Heart right ventricle (tissue), 16 donors: ENCODE results near the gene FGFBP2. TPM values are rescaled to one million over a fixed set of nuclear protein-coding genes. Genes with fewer than 3 reads are reported as not detected.

Experiments used
- ATAC-seq, 8 donors: fragments of 200-7000 bp; cut with Tn5 transposase; one replicate each; pipeline ENCODE4 v1.9.1; 2020; ENCODE audit warnings: mild to moderate bottlenecking in 8 of 8, moderate library complexity in 8 of 8, moderate number of reproducible peaks in 1 of 8
- DNase-seq, 2 donors: peaks; one replicate each; pipeline ENCODE4 v3.0.0-alpha.2; 2020
- H3K27ac ChIP-seq, 10 donors: fragments of 200-600 bp; sonication (generic) in 2 of 10; one replicate each; pipeline versions ENCODE4 v1.5.0 to v1.8.0; 2020 to 2022; ENCODE audit warnings: mild to moderate bottlenecking in 3 of 10
- H3K27me3 ChIP-seq, 7 donors: fragments of 200-600 bp; one replicate each; pipeline ENCODE4 v1.8.0; 2021 to 2022; ENCODE audit warnings: mild to moderate bottlenecking in 2 of 7
- H3K36me3 ChIP-seq, 9 donors: fragments of 200-600 bp; sonication (generic) in 1 of 9; one replicate each; pipeline versions ENCODE4 v1.5.0 to v1.8.0; 2020 to 2022; ENCODE audit warnings: mild to moderate bottlenecking in 2 of 9
- H3K4me1 ChIP-seq, 9 donors: fragments of 200-600 bp; sonication (generic) in 1 of 9; one replicate each; pipeline versions ENCODE4 v1.5.0 to v1.8.0; 2020 to 2022; ENCODE audit warnings: mild to moderate bottlenecking in 4 of 9
- H3K4me3 ChIP-seq, 10 donors: fragments of 200-600 bp; sonication (generic) in 2 of 10; one replicate each; pipeline versions ENCODE4 v1.5.0 to v1.8.0; 2020 to 2022; ENCODE audit warnings: mild to moderate bottlenecking in 7 of 10, moderate library complexity in 2 of 10
- H3K9me3 ChIP-seq, 11 donors: fragments of 200-600 bp in 10 of 11; sonication (generic) in 2 of 11; one replicate each; pipeline versions ENCODE4 v1.5.0 to v1.8.0; 2013 to 2022; ENCODE audit warnings: mild to moderate bottlenecking in 2 of 11, control low read depth in 1 of 11, moderate library complexity in 1 of 11
- WGBS, 2 donors: extraction: QIAGEN DNeasy Blood & Tissue Kit; methylation state at CpG; one replicate each; pipeline ENCODE4 v1.1.7; 2013; ENCODE audit warnings: inconsistent platforms in 1 of 2; 5-methylcytosine and 5-hydroxymethylcytosine counted together
- intact Hi-C, 10 donors: fragments of 100-400 bp; cut with DNase I; formaldehyde crosslinking; loops; one replicate each; pipeline versions ENCODE4 v1.11.1 to v1.14.2; 2022
- polyA plus RNA-seq, 2 donors: library from polyadenylated mRNA; stranded (reverse); fragments of 200-250 nt; gene quantifications; one replicate each; pipeline ENCODE4 v1.2.3, GENCODE V29; 2013
- total RNA-seq, 10 donors: library from RNA; stranded (reverse); fragmentation: NEBNext Ultra II Directional in 3 of 10; extraction: Animal tissue kit (Norgen Biotek cat#: 25700) in 3 of 10; gene quantifications; one replicate each; pipeline versions ENCODE4 v1.2.1 to v1.2.4, GENCODE V29; 2021 to 2023
- TF ChIP-seq, protein P1 (sequence below), 9 donors: fragments of 200-600 bp; sonication (generic) in 2 of 9; IDR thresholded peaks; one replicate each; pipeline versions ENCODE4 v1.5.0 to v1.8.0; 2021 to 2022; ENCODE audit warnings: antibody characterized with exemption in 9 of 9, mild to moderate bottlenecking in 5 of 9, moderate library complexity in 1 of 9
- donor health status: Arrhythmogenic right ventricular cardiomyopathy.
- donor health status: ischemic (EF 13 %, LVEDD 7.1; RV severe dilation, severe dysfunction).
- donor health status: healthy with polysubstance abuse.
- donor health status: DM: no; HTN: yes; CAD: no.
- donor health status: DM: no; HTN: no; CAD: no.
- donor health status: ischemic (EF 25% LVEDD 6.9; RV normal size, moderate dysfunction).
- donor health status: ischemic (EF 25% LVEDD 5.7; RV mildly dilated, moderate dysfunction).
- donor health status: healthy.
- donor health status: DM: yes; HTN: yes; CAD: no.
- donor health status: Ischemic cardiomyopathy.
- donor health status: ischemic (EF 35%, LVEDD 5.7; RV mildly dilated, moderate dysfunction).
- donor health status: nonischemic (EF 11% LVEDD 7.7; RV severe dilation, severe dysfunction).
- donor health status: DM: yes; HTN: yes; CAD: no.
- donor health status: PGD.
- donor health status: ischemic (EF 29% LVEDD 5.4; RV normal size, mild dysfunction).
- donor health status: nonischemic (EF 23%, LVEDD 6.1; RV moderate dilation, normal function).

Gene FGFBP2
- total and polyA plus RNA-seq, 12 donors, result 0.32 to 15.8 (median 1.6) TPM

DNA sequence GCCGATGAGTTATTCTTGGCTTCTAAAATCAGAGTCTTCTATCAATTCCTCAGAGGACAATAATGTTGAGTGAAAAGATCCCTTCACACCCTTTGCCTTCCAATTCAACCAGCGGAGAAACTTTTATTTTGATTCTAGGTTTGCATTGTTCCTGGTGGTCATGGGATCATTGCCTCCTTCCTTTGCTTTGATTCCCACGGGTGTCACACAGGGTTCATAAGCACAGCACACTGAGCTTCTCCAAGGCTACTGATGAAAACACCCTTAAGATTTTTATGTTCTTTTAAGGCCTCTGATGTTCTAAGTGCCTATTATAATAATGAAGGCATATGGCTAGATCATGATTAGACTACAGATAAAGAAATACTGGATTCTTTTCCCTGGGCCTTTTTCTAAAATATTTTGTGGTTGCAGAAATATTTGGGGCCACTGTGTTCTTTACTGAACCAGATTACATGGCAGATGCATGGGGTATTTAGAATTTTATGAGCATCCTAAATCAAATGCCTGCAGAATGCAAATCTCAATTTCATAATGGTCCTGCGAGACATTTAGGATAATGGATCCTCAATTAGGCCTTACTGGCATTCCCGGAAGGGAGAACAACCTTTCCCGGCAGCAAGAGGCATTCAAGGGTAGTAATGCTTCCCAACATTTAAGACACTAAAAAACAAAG lies 43.9 kb upstream of the FGFBP2 start:
- WGBS, 2 donors, result 77 to 79% methylated on average over 6 of the region's 6 CpGs

DNA sequence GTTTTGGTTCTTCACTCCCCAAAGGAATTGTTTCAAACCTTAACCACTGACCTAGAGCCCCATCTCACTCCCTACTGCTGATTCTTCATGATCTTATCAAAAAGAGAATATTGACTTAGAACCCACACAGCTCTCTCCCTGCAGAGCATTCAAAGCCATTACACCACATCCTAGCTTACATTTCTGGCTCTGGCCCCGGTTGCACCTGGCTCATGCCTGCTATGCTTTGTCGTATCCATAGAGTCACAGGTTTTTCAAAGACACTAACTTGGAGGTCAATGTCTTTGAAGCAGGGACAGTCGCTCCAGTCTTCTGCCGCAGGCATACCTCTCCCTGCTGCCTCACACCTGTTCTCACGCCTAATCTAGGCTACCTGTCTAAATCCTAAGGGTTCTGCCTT lies 42.7 kb upstream of the FGFBP2 start:
- H3K36me3 ChIP-seq, result peaks cover 0 to 67% (median 0%) of the 10 kb centered on the region in 9 donors
- 97% methylated on average over 5 of the region's 5 CpGs for WGBS, 2 donors
- H3K4me3 ChIP-seq, result no peak overlapping the region
- no peaks in the 10 kb centered on the region for H3K27me3 ChIP-seq
- intact Hi-C loops, result loop anchor here in 2 of 10 donors (10.0 kb wide), 2 partner anchors 271 to 351 kb away; partner anchors contain the start of gene FBXL5 (in 1 of the 2)
- DNase-seq (no peak), ATAC-seq (no peak)
- no peaks in the 10 kb centered on the region for H3K9me3 ChIP-seq
- H3K4me1 ChIP-seq, result peaks cover 0 to 10% (median 4%) of the 10 kb centered on the region in 9 donors
- no peak overlapping the region for H3K27ac ChIP-seq
- TF ChIP-seq, protein P1, sequence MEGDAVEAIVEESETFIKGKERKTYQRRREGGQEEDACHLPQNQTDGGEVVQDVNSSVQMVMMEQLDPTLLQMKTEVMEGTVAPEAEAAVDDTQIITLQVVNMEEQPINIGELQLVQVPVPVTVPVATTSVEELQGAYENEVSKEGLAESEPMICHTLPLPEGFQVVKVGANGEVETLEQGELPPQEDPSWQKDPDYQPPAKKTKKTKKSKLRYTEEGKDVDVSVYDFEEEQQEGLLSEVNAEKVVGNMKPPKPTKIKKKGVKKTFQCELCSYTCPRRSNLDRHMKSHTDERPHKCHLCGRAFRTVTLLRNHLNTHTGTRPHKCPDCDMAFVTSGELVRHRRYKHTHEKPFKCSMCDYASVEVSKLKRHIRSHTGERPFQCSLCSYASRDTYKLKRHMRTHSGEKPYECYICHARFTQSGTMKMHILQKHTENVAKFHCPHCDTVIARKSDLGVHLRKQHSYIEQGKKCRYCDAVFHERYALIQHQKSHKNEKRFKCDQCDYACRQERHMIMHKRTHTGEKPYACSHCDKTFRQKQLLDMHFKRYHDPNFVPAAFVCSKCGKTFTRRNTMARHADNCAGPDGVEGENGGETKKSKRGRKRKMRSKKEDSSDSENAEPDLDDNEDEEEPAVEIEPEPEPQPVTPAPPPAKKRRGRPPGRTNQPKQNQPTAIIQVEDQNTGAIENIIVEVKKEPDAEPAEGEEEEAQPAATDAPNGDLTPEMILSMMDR (IDR thresholded peaks at IDR 0.05), result no peak

More for the DNA sequence above, 43.9 kb upstream of the FGFBP2 start:
- TF ChIP-seq, protein P1 (IDR thresholded peaks at IDR 0.05), result no peak
- peaks cover 0 to 77% (median 0%) of the 10 kb centered on the region in 9 donors for H3K36me3 ChIP-seq
- H3K9me3 ChIP-seq, result no peaks in the 10 kb centered on the region
- ATAC-seq (peak in 1 of 8 donors; percentile 28), DNase-seq (no peak)
- no peak overlapping the region for H3K4me3 ChIP-seq
- peaks cover 0 to 2% (median 0%) of the 10 kb centered on the region in 9 donors for H3K4me1 ChIP-seq
- H3K27ac ChIP-seq, result no peak overlapping the region
- no peaks in the 10 kb centered on the region for H3K27me3 ChIP-seq
- intact Hi-C loops, result loop anchor here in 2 of 10 donors (10.0 kb wide), 2 partner anchors 272 to 352 kb away; partner anchors contain the start of gene FBXL5 (in 1 of the 2)

DNA sequence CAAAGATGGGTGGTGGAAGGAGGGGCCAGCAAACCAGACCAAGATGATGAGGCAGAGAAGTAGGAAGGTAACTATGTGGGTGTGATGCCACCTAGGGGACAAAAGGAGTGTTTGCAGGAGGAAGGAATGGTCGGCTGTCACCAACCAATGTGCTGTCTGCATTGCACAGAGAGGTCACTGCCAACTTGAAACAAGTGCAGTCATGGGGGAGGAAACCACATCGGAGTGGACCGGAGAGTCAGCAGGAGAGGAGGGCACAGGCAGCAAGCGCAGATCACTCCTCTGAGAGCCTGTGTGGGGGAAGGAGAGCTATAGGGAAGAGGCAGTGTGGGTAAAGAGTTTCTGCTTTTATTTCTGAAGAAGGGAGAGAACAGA lies 38.5 kb upstream of the FGFBP2 start:
- peaks cover 0 to 13% (median 4%) of the 10 kb centered on the region in 9 donors for H3K4me1 ChIP-seq
- DNase-seq, result peak in 1 of 2 donors; percentile 55
- H3K27ac ChIP-seq, result no peak overlapping the region
- intact Hi-C loops, result loop anchor here in 9 of 10 donors (1.0 to 10.0 kb wide), 13 partner anchors 39 to 347 kb away; partner anchors contain the start of genes FGFBP2 (in 5 of the 9) and FBXL5 (in 1 of the 9)
- no peaks in the 10 kb centered on the region for H3K9me3 ChIP-seq
- TF ChIP-seq, protein P1 (IDR thresholded peaks at IDR 0.05), result peak; percentile 72 to 88 (median 85)
- ATAC-seq, result peak; percentile 84 to 95 (median 94)
- H3K36me3 ChIP-seq, result peaks cover 0 to 51% (median 0%) of the 10 kb centered on the region in 9 donors
- H3K27me3 ChIP-seq, result no peaks in the 10 kb centered on the region
- 1 to 5% methylated on average over 4 of the region's 4 CpGs for WGBS, 2 donors
- H3K4me3 ChIP-seq, result no peak overlapping the region

DNA sequence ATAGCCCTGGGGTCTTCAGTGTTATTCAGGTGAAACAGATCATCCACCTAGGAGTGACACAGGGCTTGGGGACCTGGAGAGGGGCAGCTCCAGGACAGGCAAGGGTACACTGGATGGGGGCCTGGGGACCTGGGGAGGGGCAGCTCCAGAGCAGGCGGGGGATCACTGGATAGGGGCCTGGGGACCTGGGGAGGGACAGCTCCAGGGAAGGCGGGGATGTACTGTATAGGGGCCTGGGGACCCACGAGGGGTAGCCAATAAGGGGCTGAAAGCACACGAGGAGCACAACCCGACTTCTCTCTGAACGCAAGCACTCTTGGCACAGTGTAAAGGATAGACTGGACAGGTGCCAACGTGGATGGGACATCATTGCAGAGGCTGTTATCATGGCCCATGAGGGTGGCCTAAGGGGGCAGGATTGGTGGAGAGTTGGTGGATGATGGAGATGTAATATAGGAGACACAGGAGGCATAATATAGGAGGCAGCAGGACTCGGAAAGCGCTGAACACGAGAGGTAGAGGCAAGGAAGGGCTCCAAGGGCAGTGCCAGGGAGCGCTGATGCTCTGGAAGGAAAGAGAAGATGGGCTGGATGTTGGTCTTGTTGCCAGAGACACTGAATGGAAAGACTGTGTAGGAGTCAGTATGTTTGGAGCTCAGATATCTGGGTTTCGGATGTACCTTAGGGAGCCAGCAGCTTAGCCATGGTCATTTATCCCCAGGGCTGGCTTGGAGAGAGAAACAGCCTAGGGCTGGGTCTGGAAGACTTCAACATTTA lies 37.9 kb upstream of the FGFBP2 start:
- H3K4me3 ChIP-seq, result no peak overlapping the region
- peaks cover 0 to 45% (median 0%) of the 10 kb centered on the region in 9 donors for H3K36me3 ChIP-seq
- 72 to 73% methylated on average over 12 of the region's 12 CpGs for WGBS, 2 donors
- TF ChIP-seq, protein P1 (IDR thresholded peaks at IDR 0.05), result no peak
- H3K27me3 ChIP-seq, result no peaks in the 10 kb centered on the region
- ATAC-seq (peak in 5 of 8 donors; percentile 11 to 57 (median 22)), DNase-seq (no peak)
- intact Hi-C loops, result loop anchor here in 9 of 10 donors (1.0 to 10.0 kb wide), 13 partner anchors 39 to 346 kb away; partner anchors contain the start of genes FGFBP2 (in 5 of the 9) and FBXL5 (in 1 of the 9)
- H3K27ac ChIP-seq, result no peak overlapping the region
- no peaks in the 10 kb centered on the region for H3K9me3 ChIP-seq
- H3K4me1 ChIP-seq, result peaks cover 0 to 14% (median 4%) of the 10 kb centered on the region in 9 donors
